ENCODE results near the gene REPIN1. TPM values are rescaled to one million over a fixed set of nuclear protein-coding genes. Genes with fewer than 3 reads are reported as not detected.

Gene REPIN1
- polyA plus RNA-seq, 1 experiment = 28.4 TPM

- TF ChIP-seq CTCF (IDR thresholded peaks at IDR 0.05; ENCODE audit: low read depth, low read length) = no peak
- ChIA-PET POLR2A (interaction anchor here (0.6 kb wide), 1 partner anchor 29 kb away, joined by 3 read pairs; no protein-coding TSS in a partner anchor), CTCF (interaction anchor here (1.1 kb wide), 1 partner anchor 12 kb away, joined by 4 read pairs; no protein-coding TSS in a partner anchor)
- no peaks in the 10 kb centered on the region for H3K27me3 ChIP-seq (ENCODE audit: control insufficient read depth, insufficient read depth, low read length)
- H3K9me3 ChIP-seq (ENCODE audit: control insufficient read depth, insufficient read depth, low read length) = no peaks in the 10 kb centered on the region; the same call in 1 of the 2 replicates
- no peak for DNase-seq (ENCODE audit: low read depth, low spot score)
- no peak overlapping the region for H3K27ac ChIP-seq (ENCODE audit: low read depth, low read length)
- no peak overlapping the region for H3K4me3 ChIP-seq (ENCODE audit: low read depth, low read length)
These were observed 40.8 kb downstream of the REPIN1 start for GRCh38 chr7:150409300-150410030.

GRCh38 chr7:150410131-150410530 is 41.5 kb downstream of the REPIN1 start:
- Histone ChIP-seq H3K4me3 (ENCODE audit: low read depth, low read length) (no peak overlapping the region), H3K27ac (ENCODE audit: low read depth, low read length) (no peak overlapping the region), H3K9me3 (ENCODE audit: control insufficient read depth, insufficient read depth, low read length) (no peaks in the 10 kb centered on the region; the same call in 1 of the 2 replicates), H3K27me3 (ENCODE audit: control insufficient read depth, insufficient read depth, low read length) (no peaks in the 10 kb centered on the region)
- no peak for TF ChIP-seq CTCF (IDR thresholded peaks at IDR 0.05; ENCODE audit: low read depth, low read length)
- ChIA-PET CTCF (interaction anchor here (0.9 kb wide), 1 partner anchor 11 kb away, joined by 3 read pairs; no protein-coding TSS in a partner anchor), POLR2A (interaction anchor here (0.6 to 1.1 kb wide), 2 partner anchors 17 to 29 kb away, joined by 3 read pairs; no protein-coding TSS in a partner anchor)
- DNase-seq (ENCODE audit: low read depth, low spot score) = no peak

GRCh38 chr7:150410680-150411346 is 42.2 kb downstream of the REPIN1 start:
- Histone ChIP-seq H3K4me3 (ENCODE audit: low read depth, low read length) (no peak overlapping the region), H3K27ac (ENCODE audit: low read depth, low read length) (no peak overlapping the region), H3K9me3 (ENCODE audit: control insufficient read depth, insufficient read depth, low read length) (no peaks in the 10 kb centered on the region; the same call in 1 of the 2 replicates), H3K27me3 (ENCODE audit: control insufficient read depth, insufficient read depth, low read length) (no peaks in the 10 kb centered on the region)
- no peak for TF ChIP-seq CTCF (IDR thresholded peaks at IDR 0.05; ENCODE audit: low read depth, low read length)
- ChIA-PET CTCF (interaction anchor here (0.9 kb wide), 1 partner anchor 10 kb away, joined by 3 read pairs; no protein-coding TSS in a partner anchor), POLR2A (interaction anchor here (1.1 kb wide), 1 partner anchor 17 kb away, joined by 3 read pairs; no protein-coding TSS in a partner anchor)
- no peak for DNase-seq (ENCODE audit: low read depth, low spot score)

- POLR2A ChIA-PET = no interaction called here
- H3K4me3 ChIP-seq (ENCODE audit: low read depth, low read length) = no peak overlapping the region
- TF ChIP-seq CTCF (IDR thresholded peaks at IDR 0.05; ENCODE audit: low read depth, low read length) = no peak
- CTCF ChIA-PET = no interaction called here
- no peaks in the 10 kb centered on the region for H3K27me3 ChIP-seq (ENCODE audit: control insufficient read depth, insufficient read depth, low read length)
- H3K27ac ChIP-seq (ENCODE audit: low read depth, low read length) = no peak overlapping the region
- no peak for DNase-seq (ENCODE audit: low read depth, low spot score)
- H3K9me3 ChIP-seq (ENCODE audit: control insufficient read depth, insufficient read depth, low read length) = no peaks in the 10 kb centered on the region; the same call in 1 of the 2 replicates
These were observed 43.0 kb downstream of the REPIN1 start for GRCh38 chr7:150411606-150412005.
